Measurements from ENCODE around the gene FHL3.
"Not testable (repeated sequence)": the region's sequence is repeated elsewhere in the genome, so short reads cannot be mapped to it uniquely, and the experiment has no call there.

Gene FHL3

GRCh38 chr1:37987679-37988078 lies 17.6 kb downstream of the FHL3 start:
- in situ Hi-C loops (cut with MboI; ENCODE audit: low pct_unique_long_range_greater_than_20kb, low sequenced_read_pairs, unreplicated experiment): no loop called here
- DNase-seq (ENCODE audit: low spot score): no peak
- TF ChIP-seq, protein P1, sequence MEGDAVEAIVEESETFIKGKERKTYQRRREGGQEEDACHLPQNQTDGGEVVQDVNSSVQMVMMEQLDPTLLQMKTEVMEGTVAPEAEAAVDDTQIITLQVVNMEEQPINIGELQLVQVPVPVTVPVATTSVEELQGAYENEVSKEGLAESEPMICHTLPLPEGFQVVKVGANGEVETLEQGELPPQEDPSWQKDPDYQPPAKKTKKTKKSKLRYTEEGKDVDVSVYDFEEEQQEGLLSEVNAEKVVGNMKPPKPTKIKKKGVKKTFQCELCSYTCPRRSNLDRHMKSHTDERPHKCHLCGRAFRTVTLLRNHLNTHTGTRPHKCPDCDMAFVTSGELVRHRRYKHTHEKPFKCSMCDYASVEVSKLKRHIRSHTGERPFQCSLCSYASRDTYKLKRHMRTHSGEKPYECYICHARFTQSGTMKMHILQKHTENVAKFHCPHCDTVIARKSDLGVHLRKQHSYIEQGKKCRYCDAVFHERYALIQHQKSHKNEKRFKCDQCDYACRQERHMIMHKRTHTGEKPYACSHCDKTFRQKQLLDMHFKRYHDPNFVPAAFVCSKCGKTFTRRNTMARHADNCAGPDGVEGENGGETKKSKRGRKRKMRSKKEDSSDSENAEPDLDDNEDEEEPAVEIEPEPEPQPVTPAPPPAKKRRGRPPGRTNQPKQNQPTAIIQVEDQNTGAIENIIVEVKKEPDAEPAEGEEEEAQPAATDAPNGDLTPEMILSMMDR (IDR thresholded peaks at IDR 0.05; ENCODE audit: extremely low read depth, insufficient read depth, missing control alignments): no peak

DNA sequence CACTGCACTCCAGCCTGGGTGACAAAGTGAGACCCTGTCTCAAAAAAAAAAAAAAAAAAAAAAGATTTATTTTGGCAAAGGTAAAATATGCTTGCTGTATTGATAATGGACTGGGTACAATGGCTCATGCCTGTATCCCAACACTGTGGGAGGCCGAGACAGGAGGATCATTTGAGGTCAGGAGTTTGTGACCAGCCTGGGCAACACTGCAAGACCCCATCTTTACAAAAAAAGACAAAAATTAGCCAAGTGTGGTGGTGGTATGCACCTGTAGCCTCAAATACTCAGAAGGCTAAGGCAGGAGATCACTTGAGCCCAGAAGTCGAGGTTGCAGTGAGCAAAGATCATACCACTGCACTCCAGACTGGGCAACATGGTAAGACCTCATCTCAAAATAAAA lies 21.8 kb downstream of the FHL3 start:
- TF ChIP-seq, protein P1 (IDR thresholded peaks at IDR 0.05; ENCODE audit: extremely low read depth, insufficient read depth, missing control alignments): no peak
- no peak for DNase-seq (ENCODE audit: low spot score)
- in situ Hi-C loops (cut with MboI; ENCODE audit: low pct_unique_long_range_greater_than_20kb, low sequenced_read_pairs, unreplicated experiment): no loop called here

DNA sequence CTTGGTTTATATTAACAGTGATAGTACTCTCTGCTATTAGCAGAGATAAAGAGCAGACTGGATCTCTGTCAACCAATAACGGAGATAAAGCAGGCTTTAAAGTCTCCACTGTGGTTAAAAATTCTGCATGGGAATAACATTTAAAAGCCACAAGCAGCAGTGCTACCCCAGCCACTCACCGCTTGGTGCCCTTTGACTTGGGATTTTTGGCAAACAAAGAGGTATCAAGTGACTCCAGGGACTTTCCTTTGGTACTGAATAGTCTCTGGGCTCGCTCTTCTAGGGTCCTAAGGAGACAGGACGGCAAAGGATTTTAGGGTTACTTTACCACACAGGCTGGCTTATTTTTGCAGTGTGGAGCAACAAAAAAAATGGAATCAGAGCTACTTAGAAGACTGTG lies 26.8 kb downstream of the FHL3 start:
- DNase-seq (ENCODE audit: low spot score): no peak
- TF ChIP-seq, protein P1 (IDR thresholded peaks at IDR 0.05; ENCODE audit: extremely low read depth, insufficient read depth, missing control alignments): no peak
- in situ Hi-C loops (cut with MboI; ENCODE audit: low pct_unique_long_range_greater_than_20kb, low sequenced_read_pairs, unreplicated experiment): loop anchor here (10.0 kb wide), 1 partner anchor 84 kb away; no protein-coding TSS in a partner anchor

GRCh38 chr1:37975083-37975482 lies 30.2 kb downstream of the FHL3 start:
- in situ Hi-C loops (cut with MboI; ENCODE audit: low pct_unique_long_range_greater_than_20kb, low sequenced_read_pairs, unreplicated experiment): loop anchor here (10.0 kb wide), 1 partner anchor 80 kb away; no protein-coding TSS in a partner anchor
- TF ChIP-seq, protein P1 (IDR thresholded peaks at IDR 0.05; ENCODE audit: extremely low read depth, insufficient read depth, missing control alignments): peak; percentile 48
- not testable (repeated sequence) for DNase-seq (ENCODE audit: low spot score)

DNA sequence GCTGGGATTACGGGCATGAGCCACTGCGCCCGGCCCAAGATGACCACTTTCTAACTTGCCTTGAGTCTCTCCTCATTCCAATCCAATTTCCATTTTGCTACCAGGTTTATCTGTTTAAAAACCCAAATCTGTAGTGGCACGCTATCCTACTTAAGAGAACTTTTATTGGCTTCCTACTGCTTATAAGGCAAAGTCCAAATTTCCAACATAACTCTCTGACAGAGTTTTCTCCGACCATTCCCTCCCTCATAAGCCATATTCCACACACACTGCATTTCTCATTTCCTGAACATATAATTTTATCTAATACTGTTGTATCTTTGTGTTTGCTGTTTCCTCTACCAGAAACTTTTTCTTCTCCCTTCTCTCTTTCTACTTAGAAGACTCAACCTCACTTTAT lies 30.7 kb downstream of the FHL3 start:
- TF ChIP-seq, protein P1 (IDR thresholded peaks at IDR 0.05; ENCODE audit: extremely low read depth, insufficient read depth, missing control alignments): no peak
- in situ Hi-C loops (cut with MboI; ENCODE audit: low pct_unique_long_range_greater_than_20kb, low sequenced_read_pairs, unreplicated experiment): loop anchor here (10.0 kb wide), 1 partner anchor 80 kb away; no protein-coding TSS in a partner anchor

GRCh38 chr1:37973684-37974083 lies 31.6 kb downstream of the FHL3 start:
- not testable (repeated sequence) for DNase-seq (ENCODE audit: low spot score)
- in situ Hi-C loops (cut with MboI; ENCODE audit: low pct_unique_long_range_greater_than_20kb, low sequenced_read_pairs, unreplicated experiment): loop anchor here (10.0 kb wide), 1 partner anchor 79 kb away; no protein-coding TSS in a partner anchor

More for the DNA sequence above, 30.7 kb downstream of the FHL3 start:
- DNase-seq (ENCODE audit: low spot score): no peak

- TF ChIP-seq, protein P1 (IDR thresholded peaks at IDR 0.05; ENCODE audit: extremely low read depth, insufficient read depth, missing control alignments): no peak
- in situ Hi-C loops (cut with MboI; ENCODE audit: low pct_unique_long_range_greater_than_20kb, low sequenced_read_pairs, unreplicated experiment): no loop called here
- no peak for DNase-seq (ENCODE audit: low spot score)
These were observed 40.0 kb downstream of the FHL3 start for GRCh38 chr1:37965301-37965700.

- in situ Hi-C loops (cut with MboI; ENCODE audit: low pct_unique_long_range_greater_than_20kb, low sequenced_read_pairs, unreplicated experiment); DNase-seq (ENCODE audit: low spot score): not testable (repeated sequence)
These were observed 41.2 kb downstream of the FHL3 start for GRCh38 chr1:37964106-37964505.

Data from GM13977 (cell line).